Endothelial cell of umbilical vein (primary cell): ENCODE results near the gene BABAM2. TPM values are rescaled to one million over a fixed set of nuclear protein-coding genes. Genes with fewer than 3 reads are reported as not detected.

Source experiments
- BruUV-seq: library from RNA; stranded (reverse); fragments of 400-500 nt; replicated peaks from 2 replicates; lab custom pipeline; 2021; lab: Mats Ljungman, UMichigan
- CTCF ChIA-PET: fragments of 300-600, 350-600 bp; sonication (Branson Sonifier 250); formaldehyde crosslinking; loops from one replicate; lab custom pipeline; 2021; ENCODE audit warnings: antibody characterized with exemption, inconsistent platforms; lab: Charles Lee
- POLR2A ChIA-PET: fragments of 300-600, 350-600 bp; sonication (Branson Sonifier 250); formaldehyde crosslinking; loops from one replicate; lab custom pipeline; 2021; ENCODE audit warnings: antibody characterized with exemption, inconsistent platforms; lab: Charles Lee
- DNase-seq: peaks from one replicate; pipeline ENCODE4 v3.0.0-alpha.2; 2011; ENCODE audit warnings: low read depth, low spot score
- FAIRE-seq: peaks from 2 replicates; lab custom pipeline; 2011; peaks lifted over from hg19 to GRCh38; lab: Jason Lieb, UNC
- H2AFZ ChIP-seq: 2 replicates; pipeline ENCODE4 v1.6.0; 2012; ENCODE audit warnings: low read depth, low read length, control low read depth, inconsistent platforms
- H3K27ac ChIP-seq: 2 replicates; pipeline ENCODE4 v1.5.1; 2011; ENCODE audit warnings: low read depth, mild to moderate bottlenecking, control low read depth, low read length, moderate library complexity; ENCODE audit not compliant: insufficient read depth
- H3K27me3 ChIP-seq, 2 experiments: 2 replicates each; pipeline versions ENCODE4 v1.6.0 to v1.6.1; 2011; ENCODE audit warnings: low read length in 2 of 2, mixed read lengths in 1 of 2; ENCODE audit not compliant: control insufficient read depth in 2 of 2, insufficient read depth in 2 of 2
- H3K36me3 ChIP-seq, 2 experiments: 2 replicates in 1 of 2; 3 replicates in 1 of 2; pipeline ENCODE4 v1.5.1; 2011; ENCODE audit warnings: low read length in 2 of 2, mild to moderate bottlenecking in 1 of 2, moderate library complexity in 1 of 2; ENCODE audit not compliant: control insufficient read depth in 2 of 2, insufficient read depth in 2 of 2; ENCODE audit errors: extremely low read depth in 1 of 2
- H3K4me1 ChIP-seq: 3 replicates; pipeline ENCODE4 v1.5.1; 2011; ENCODE audit warnings: mild to moderate bottlenecking, low read length; ENCODE audit not compliant: control insufficient read depth, insufficient read depth; ENCODE audit errors: extremely low read depth
- H3K4me2 ChIP-seq: 2 replicates; pipeline ENCODE4 v1.6.1; 2011; ENCODE audit warnings: low read length, control low read depth, mixed read lengths; ENCODE audit not compliant: insufficient read depth
- H3K4me3 ChIP-seq, 3 experiments: fragments of 200-600 bp in 1 of 3; sonication (generic), shearing (Covaris generic) in 1 of 3; replicated peaks in 1 of 3; 2 replicates each; pipeline ENCODE4 v1.5.1; 2011 to 2016; ENCODE audit warnings: control low read depth in 3 of 3, low read length in 3 of 3, mild to moderate bottlenecking in 2 of 3, inconsistent platforms in 1 of 3, low read depth in 1 of 3, moderate library complexity in 1 of 3; ENCODE audit not compliant: insufficient read depth in 1 of 3
- H3K79me2 ChIP-seq: 2 replicates; pipeline ENCODE4 v1.6.0; 2012; ENCODE audit warnings: low read length, inconsistent platforms; ENCODE audit not compliant: control insufficient read depth, insufficient read depth
- H3K9ac ChIP-seq: replicated peaks from 2 replicates; pipeline ENCODE3; 2011; ENCODE audit warnings: low read length, control low read depth; ENCODE audit not compliant: insufficient read depth; ENCODE audit errors: extremely low read depth
- H3K9me1 ChIP-seq: replicated peaks from 3 replicates; pipeline ENCODE4 v1.6.0; 2011; ENCODE audit warnings: mild to moderate bottlenecking, low read length; ENCODE audit not compliant: control insufficient read depth, insufficient read depth; ENCODE audit errors: extremely low read depth
- H3K9me3 ChIP-seq: replicated peaks from 2 replicates; pipeline ENCODE4 v1.5.1; 2012; ENCODE audit warnings: low read length, inconsistent platforms; ENCODE audit not compliant: control insufficient read depth, insufficient read depth
- H4K20me1 ChIP-seq: replicated peaks from 2 replicates; pipeline ENCODE3; 2011; ENCODE audit warnings: mild to moderate bottlenecking, low read length; ENCODE audit not compliant: control insufficient read depth, insufficient read depth; ENCODE audit errors: extremely low read depth
- EZH2 ChIP-seq: IDR thresholded peaks from 2 replicates; pipeline ENCODE4 v1.6.1; 2012; ENCODE audit warnings: borderline replicate concordance, low read depth, mild to moderate bottlenecking, moderate library complexity, low read length, inconsistent platforms; ENCODE audit not compliant: severe bottlenecking
- FOS ChIP-seq: IDR thresholded peaks from 2 replicates; pipeline ENCODE4 v1.6.1; 2011; ENCODE audit warnings: mild to moderate bottlenecking, low read length, moderate library complexity, borderline replicate concordance; ENCODE audit not compliant: insufficient read depth
- GATA2 ChIP-seq: IDR thresholded peaks from 2 replicates; pipeline ENCODE4 v1.7.0; 2011; ENCODE audit warnings: low read depth, mild to moderate bottlenecking, moderate library complexity, mixed read lengths, low read length; ENCODE audit not compliant: insufficient read length, insufficient read depth
- JUN ChIP-seq: IDR thresholded peaks from 2 replicates; pipeline ENCODE4 v1.6.1; 2011; ENCODE audit warnings: borderline replicate concordance, low read depth; ENCODE audit not compliant: insufficient read length, insufficient read depth
- MYC ChIP-seq: IDR thresholded peaks from one replicate; pipeline ENCODE4 v1.6.1; 2011; ENCODE audit warnings: mild to moderate bottlenecking, low read depth, low read length
- POLR2A ChIP-seq: IDR thresholded peaks from 2 replicates; pipeline ENCODE4 v1.6.1; 2012; ENCODE audit warnings: low read depth, mild to moderate bottlenecking, control low read depth, low read length
- POLR2AphosphoS5 ChIP-seq: IDR thresholded peaks from 2 replicates; pipeline ENCODE4 v1.6.1; 2012; ENCODE audit warnings: low read depth, mild to moderate bottlenecking, control low read depth, low read length, moderate library complexity; ENCODE audit not compliant: insufficient read depth
- dilution Hi-C: fragments of 300-500 bp; cut with MboI; formaldehyde crosslinking; loops from one replicate; pipeline ENCODE4 v1.15.0; 2019; ENCODE audit warnings: low sequenced_read_pairs; ENCODE audit not compliant: extremely low pct_ligation_motif_present
- intact Hi-C: fragments of 100-400 bp; cut with micrococcal nuclease; formaldehyde crosslinking; loops from one replicate; pipeline ENCODE4 v1.10.0; 2022
- polyA plus RNA-seq, 4 experiments: library from polyadenylated mRNA; depleted of rRNA in 3 of 4; stranded (reverse) in 3 of 4; unstranded in 1 of 4; fragments of >200 nt; gene quantifications; 2 replicates each; pipeline versions ENCODE4 v1.2.1 to v1.2.3, GENCODE V29; 2011 to 2012; ENCODE audit warnings: missing spikeins in 1 of 4
- total RNA-seq: library from RNA; stranded (reverse); gene quantifications from 2 replicates; pipeline ENCODE4 v1.2.3, GENCODE V29; 2021
- TF ChIP-seq, protein P1 (sequence below): IDR thresholded peaks from 2 replicates; pipeline ENCODE4 v1.6.1; 2011; ENCODE audit not compliant: insufficient read depth, insufficient read length
- TF ChIP-seq, protein P2 (sequence below), 2 donors: IDR thresholded peaks; 1 replicate in 1 of 2; 2 replicates in 1 of 2; pipeline ENCODE4 v1.5.1; 2011; ENCODE audit warnings: low read length in 2 of 2, mild to moderate bottlenecking in 2 of 2, moderate library complexity in 2 of 2, control low read depth in 1 of 2, inconsistent platforms in 1 of 2, low read depth in 1 of 2; ENCODE audit not compliant: insufficient read depth in 1 of 2; ENCODE audit errors: extremely low read depth in 1 of 2

The BABAM2 gene
- total and polyA plus RNA-seq, 2 donors (not counting 3 experiments of a cell fraction or from before 2014, with no cell fraction given): 19.9 to 27.6 TPM

DNA sequence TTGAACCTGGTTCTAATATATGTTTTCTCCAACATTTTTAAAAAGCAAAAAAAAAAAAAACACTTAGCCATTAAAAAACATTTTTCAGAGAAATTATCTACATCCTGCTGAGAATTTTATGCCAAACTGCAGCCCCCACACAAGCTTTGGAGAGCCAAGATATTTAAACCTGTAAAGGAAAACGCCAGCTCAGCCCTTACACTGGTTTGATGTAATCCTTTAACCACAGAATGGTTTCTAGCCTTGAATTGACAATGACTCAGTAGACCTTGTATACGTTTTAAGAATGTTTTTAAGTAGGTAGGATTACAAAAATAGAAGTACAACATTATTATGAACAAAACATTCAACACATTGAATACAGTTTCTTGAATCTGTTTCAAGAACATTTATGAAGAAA is 113.6 kb downstream of the BABAM2 start:
- no peak overlapping the region for H3K4me3 ChIP-seq
- no peaks in the 10 kb centered on the region for H3K79me2 ChIP-seq
- H4K20me1 ChIP-seq: no peaks in the 10 kb centered on the region
- no peak for DNase-seq
- dilution Hi-C loops: no loop called here
- ChIA-PET POLR2A (interaction anchor here (0.7 kb wide), 1 partner anchor 33 kb away, joined by 5 read pairs; no protein-coding TSS in a partner anchor), CTCF (interaction anchor here (1.8 to 1.9 kb wide), 2 partner anchors 10 to 67 kb away, joined by 5 to 11 read pairs; no protein-coding TSS in a partner anchor)
- H3K9me1 ChIP-seq: no peaks in the 10 kb centered on the region
- H2AFZ ChIP-seq: no peak overlapping the region
- no peak overlapping the region for H3K9ac ChIP-seq
- no peaks in the 10 kb centered on the region for H3K9me3 ChIP-seq
- TF ChIP-seq FOS (no peak), POLR2AphosphoS5 (no peak), GATA2 (no peak), EZH2 (no peak), MYC (no peak), JUN (no peak), POLR2A (no peak)
- TF ChIP-seq, protein P1, sequence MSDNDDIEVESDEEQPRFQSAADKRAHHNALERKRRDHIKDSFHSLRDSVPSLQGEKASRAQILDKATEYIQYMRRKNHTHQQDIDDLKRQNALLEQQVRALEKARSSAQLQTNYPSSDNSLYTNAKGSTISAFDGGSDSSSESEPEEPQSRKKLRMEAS: no peak
- TF ChIP-seq, protein P2, sequence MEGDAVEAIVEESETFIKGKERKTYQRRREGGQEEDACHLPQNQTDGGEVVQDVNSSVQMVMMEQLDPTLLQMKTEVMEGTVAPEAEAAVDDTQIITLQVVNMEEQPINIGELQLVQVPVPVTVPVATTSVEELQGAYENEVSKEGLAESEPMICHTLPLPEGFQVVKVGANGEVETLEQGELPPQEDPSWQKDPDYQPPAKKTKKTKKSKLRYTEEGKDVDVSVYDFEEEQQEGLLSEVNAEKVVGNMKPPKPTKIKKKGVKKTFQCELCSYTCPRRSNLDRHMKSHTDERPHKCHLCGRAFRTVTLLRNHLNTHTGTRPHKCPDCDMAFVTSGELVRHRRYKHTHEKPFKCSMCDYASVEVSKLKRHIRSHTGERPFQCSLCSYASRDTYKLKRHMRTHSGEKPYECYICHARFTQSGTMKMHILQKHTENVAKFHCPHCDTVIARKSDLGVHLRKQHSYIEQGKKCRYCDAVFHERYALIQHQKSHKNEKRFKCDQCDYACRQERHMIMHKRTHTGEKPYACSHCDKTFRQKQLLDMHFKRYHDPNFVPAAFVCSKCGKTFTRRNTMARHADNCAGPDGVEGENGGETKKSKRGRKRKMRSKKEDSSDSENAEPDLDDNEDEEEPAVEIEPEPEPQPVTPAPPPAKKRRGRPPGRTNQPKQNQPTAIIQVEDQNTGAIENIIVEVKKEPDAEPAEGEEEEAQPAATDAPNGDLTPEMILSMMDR (IDR thresholded peaks at IDR 0.05; ENCODE audit: extremely low read depth in 1 of 2, insufficient read depth in 1 of 2, low read depth in 1 of 2, low read length in 2 of 2): no peak
- H3K27me3 ChIP-seq: no peaks in the 10 kb centered on the region
- no peak for FAIRE-seq
- intact Hi-C loops: no loop called here
- no peak overlapping the region for H3K27ac ChIP-seq
- H3K4me2 ChIP-seq: no peak overlapping the region
- no peaks in the 10 kb centered on the region for H3K4me1 ChIP-seq
- BruUV-seq: no TSS peak
- H3K36me3 ChIP-seq: no peaks in the 10 kb centered on the region
